ENCODE data around the gene SLC37A2. TPM values are rescaled to one million over a fixed set of nuclear protein-coding genes. Genes with fewer than 3 reads are reported as not detected.

Gene SLC37A2
- total and polyA plus RNA-seq, 8 donors: 0.87 to 5.3 (median 3.2) TPM; not detected in 2

DNA sequence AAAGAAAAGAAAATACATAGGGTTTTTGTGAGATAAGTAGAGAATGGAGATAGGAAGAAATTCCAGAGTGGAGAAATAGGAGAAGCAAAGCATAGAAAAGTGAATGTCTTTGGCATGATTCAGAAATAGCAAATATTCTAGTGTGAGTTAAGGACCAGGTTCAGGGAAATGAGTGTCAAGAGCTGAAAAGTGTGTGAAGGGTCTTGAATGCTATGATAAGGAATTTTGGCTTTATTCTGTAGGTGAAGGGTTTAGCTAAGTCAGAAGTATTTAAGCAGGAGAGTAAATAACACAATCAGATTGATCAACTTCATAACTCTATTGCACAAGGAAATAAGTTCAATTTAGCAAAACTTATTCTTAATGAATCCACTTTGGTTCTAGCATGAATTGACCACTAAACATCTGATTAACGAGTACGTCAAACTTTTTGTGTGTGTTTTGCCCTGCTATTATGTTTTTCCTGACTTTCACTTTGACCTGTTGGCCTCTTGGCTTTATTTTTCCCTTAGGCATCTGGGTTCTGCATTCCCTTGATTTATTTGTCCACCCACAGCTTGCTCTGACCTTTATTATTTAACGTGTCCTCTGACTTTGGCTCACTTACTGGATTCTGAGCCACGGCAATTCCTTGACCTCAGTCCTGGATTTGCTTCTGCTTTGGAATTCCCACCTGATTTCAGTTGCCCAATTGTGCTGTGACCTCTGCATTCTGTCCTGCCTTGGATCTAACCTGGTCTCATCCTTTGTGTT lies 60.3 kb downstream of the SLC37A2 start:
- WGBS, 5 donors: 30 to 63% (median 46%) methylated on average over 4 of the region's 4 CpGs
- intact Hi-C loops (cut with DNase I; ENCODE audit: low total_unique reads): loop anchor here (10.0 kb wide), 1 partner anchor 169 kb away; the partner anchor contains the start of gene CCDC15

DNA sequence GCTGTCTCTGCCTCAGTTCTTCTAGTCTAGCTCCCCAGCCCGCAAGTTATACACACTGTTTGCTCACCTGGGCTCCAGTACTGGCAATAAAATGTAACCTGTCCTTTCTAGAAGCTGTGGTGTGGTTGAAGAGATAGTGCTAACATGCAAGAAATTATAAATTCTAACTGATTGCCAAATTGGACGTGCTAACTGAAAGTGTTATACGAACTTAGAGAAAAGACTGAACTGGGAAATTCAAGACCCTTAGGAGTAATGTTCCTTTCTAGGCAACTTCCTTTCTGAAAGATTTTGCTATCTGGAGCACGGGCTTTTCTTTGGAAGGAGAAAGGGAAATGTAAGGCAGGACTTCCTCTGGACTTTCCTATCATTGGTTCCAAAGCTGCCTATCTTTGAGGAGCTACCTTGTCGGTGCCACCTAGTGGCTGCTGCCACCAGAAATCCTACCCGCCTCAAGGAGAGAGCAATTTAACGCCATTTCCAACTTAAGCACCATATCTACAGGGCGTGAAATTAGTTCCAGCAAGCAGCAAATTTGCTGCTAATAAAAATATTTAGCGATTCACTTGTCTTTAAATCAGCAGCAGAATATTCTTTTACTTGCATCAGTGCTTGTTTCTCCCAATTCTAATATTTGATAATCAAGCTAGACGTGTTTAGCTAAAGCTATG lies 61.0 kb downstream of the SLC37A2 start:
- 47 to 65% (median 52%) methylated on average over 10 of the region's 10 CpGs for WGBS, 5 donors
- Histone ChIP-seq H3K9me3 (no peaks in the 10 kb centered on the region), H3K4me3 (peak overlapping the region in 2 of 4 donors; percentile 9 to 33), H3K27ac (peak overlapping the region; percentile 40 to 80 (median 52)), H3K36me3 (no peaks in the 10 kb centered on the region), H3K27me3 (peaks cover 0 to 12% (median 10%) of the 10 kb centered on the region in 3 donors), H3K4me1 (peaks cover 0 to 12% (median 9%) of the 10 kb centered on the region in 4 donors)
- TF ChIP-seq POLR2A (IDR thresholded peaks at IDR 0.05): no peak
- TF ChIP-seq, protein P1, sequence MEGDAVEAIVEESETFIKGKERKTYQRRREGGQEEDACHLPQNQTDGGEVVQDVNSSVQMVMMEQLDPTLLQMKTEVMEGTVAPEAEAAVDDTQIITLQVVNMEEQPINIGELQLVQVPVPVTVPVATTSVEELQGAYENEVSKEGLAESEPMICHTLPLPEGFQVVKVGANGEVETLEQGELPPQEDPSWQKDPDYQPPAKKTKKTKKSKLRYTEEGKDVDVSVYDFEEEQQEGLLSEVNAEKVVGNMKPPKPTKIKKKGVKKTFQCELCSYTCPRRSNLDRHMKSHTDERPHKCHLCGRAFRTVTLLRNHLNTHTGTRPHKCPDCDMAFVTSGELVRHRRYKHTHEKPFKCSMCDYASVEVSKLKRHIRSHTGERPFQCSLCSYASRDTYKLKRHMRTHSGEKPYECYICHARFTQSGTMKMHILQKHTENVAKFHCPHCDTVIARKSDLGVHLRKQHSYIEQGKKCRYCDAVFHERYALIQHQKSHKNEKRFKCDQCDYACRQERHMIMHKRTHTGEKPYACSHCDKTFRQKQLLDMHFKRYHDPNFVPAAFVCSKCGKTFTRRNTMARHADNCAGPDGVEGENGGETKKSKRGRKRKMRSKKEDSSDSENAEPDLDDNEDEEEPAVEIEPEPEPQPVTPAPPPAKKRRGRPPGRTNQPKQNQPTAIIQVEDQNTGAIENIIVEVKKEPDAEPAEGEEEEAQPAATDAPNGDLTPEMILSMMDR (IDR thresholded peaks at IDR 0.05): peak in 5 of 7 experiments; percentile 19 to 65 (median 48)
- intact Hi-C loops (cut with DNase I; ENCODE audit: low total_unique reads): loop anchor here (10.0 kb wide), 1 partner anchor 169 kb away; the partner anchor contains the start of gene CCDC15
- DNase-seq: peak; percentile 67 to 74

More for the DNA sequence above, 60.3 kb downstream of the SLC37A2 start:
- no peak for DNase-seq
- TF ChIP-seq, protein P1 (IDR thresholded peaks at IDR 0.05): no peak
- TF ChIP-seq POLR2AphosphoS5 (IDR thresholded peaks at IDR 0.05) (no peak), EP300 (IDR thresholded peaks at IDR 0.05) (no peak), POLR2A (IDR thresholded peaks at IDR 0.05) (no peak)
- Histone ChIP-seq H3K4me1 (peaks cover 0 to 12% (median 9%) of the 10 kb centered on the region in 4 donors), H3K27me3 (peaks cover 0 to 12% (median 10%) of the 10 kb centered on the region in 3 donors), H3K27ac (peak overlapping the region; percentile 40 to 80 (median 52)), H3K4me3 (peak overlapping the region in 1 of 4 donors; percentile 33), H3K9me3 (no peaks in the 10 kb centered on the region), H3K36me3 (no peaks in the 10 kb centered on the region)

DNA sequence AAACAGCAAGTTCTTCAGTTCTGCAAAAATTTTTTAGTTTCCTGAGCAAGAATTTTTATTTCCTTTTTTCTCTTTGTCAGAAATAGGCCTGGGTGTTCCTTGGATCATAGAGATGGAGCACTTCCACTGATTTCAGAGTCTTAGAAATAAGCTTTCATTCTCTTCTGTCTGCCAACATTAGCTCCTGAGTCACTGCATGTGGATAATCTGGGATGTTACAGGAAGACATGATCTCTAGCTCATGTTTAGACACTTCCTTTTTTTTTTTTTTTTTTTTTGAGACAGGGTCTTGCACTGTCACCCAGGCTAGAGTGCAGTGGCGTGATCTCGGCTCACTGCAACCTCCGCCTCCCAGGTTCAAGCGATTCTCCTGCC lies 61.5 kb downstream of the SLC37A2 start:
- H3K4me1 ChIP-seq: peaks cover 0 to 12% (median 9%) of the 10 kb centered on the region in 4 donors
- intact Hi-C loops (cut with DNase I; ENCODE audit: low total_unique reads): loop anchor here (10.0 kb wide), 1 partner anchor 170 kb away; the partner anchor contains the start of gene CCDC15
- H3K27ac ChIP-seq: peak overlapping the region in 3 of 5 donors; percentile 40 to 69 (median 52)

DNA sequence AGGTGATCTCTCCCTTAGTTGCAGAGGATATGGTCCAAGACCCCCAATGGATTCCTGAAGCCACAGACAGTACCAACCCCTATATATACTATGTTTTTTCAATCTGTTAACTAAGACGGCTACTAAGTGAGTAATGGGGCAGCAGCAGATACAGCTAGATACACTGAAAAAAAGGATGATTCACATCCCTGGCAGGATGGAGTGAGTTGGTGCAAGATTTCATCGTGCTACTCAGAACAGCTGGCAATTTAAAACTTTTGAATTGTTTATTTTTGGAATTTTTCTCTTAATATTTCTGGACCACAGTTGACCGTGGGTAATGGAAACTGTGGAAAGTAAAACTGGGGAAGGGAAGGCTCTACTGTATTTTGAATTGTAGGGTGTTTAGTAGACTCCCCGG lies 65.3 kb downstream of the SLC37A2 start:
- H3K36me3 ChIP-seq: no peaks in the 10 kb centered on the region
- H3K27ac ChIP-seq: no peak overlapping the region
- H3K4me1 ChIP-seq: peaks cover 0 to 10% (median 8%) of the 10 kb centered on the region in 4 donors
- intact Hi-C loops (cut with DNase I; ENCODE audit: low total_unique reads): loop anchor here (10.0 kb wide), 1 partner anchor 174 kb away; the partner anchor contains the start of gene CCDC15
- no peak for DNase-seq
- H3K27me3 ChIP-seq: peaks cover 0 to 20% (median 10%) of the 10 kb centered on the region in 3 donors
- H3K4me3 ChIP-seq: no peak overlapping the region
- 59 to 85% (median 75%) methylated on average over 4 of the region's 4 CpGs for WGBS, 5 donors
- TF ChIP-seq, protein P1 (IDR thresholded peaks at IDR 0.05): no peak
- TF ChIP-seq POLR2AphosphoS5 (IDR thresholded peaks at IDR 0.05) (no peak), POLR2A (IDR thresholded peaks at IDR 0.05) (no peak), EP300 (IDR thresholded peaks at IDR 0.05) (no peak)
- no peaks in the 10 kb centered on the region for H3K9me3 ChIP-seq

More for the DNA sequence above, 61.5 kb downstream of the SLC37A2 start:
- H3K27me3 ChIP-seq: peaks cover 0 to 12% (median 10%) of the 10 kb centered on the region in 3 donors
- WGBS, 5 donors: 83 to 96% (median 90%) methylated on average over 4 of the region's 4 CpGs
- H3K4me3 ChIP-seq: no peak overlapping the region
- DNase-seq: no peak
- TF ChIP-seq POLR2AphosphoS5 (IDR thresholded peaks at IDR 0.05) (no peak), POLR2A (IDR thresholded peaks at IDR 0.05) (no peak), EP300 (IDR thresholded peaks at IDR 0.05) (no peak)
- TF ChIP-seq, protein P1 (IDR thresholded peaks at IDR 0.05): no peak
- H3K9me3 ChIP-seq: no peaks in the 10 kb centered on the region
- H3K36me3 ChIP-seq: no peaks in the 10 kb centered on the region
